ENCODE data around the gene CCDC88C. TPM values are rescaled to one million over a fixed set of nuclear protein-coding genes. Genes with fewer than 3 reads are reported as not detected.
"Not testable (repeated sequence)": the region's sequence is repeated elsewhere in the genome, so short reads cannot be mapped to it uniquely, and the experiment has no call there.

CCDC88C gene
- total RNA-seq, 1 experiment from 2014 or later = 14.7 TPM

- DNase-seq (ENCODE audit: extremely low read depth, low read depth) = no peak
Observed at GRCh38 chr14:91234791-91235114, 182.9 kb downstream of the CCDC88C start.

- DNase-seq (ENCODE audit: extremely low read depth, low read depth) = no peak
Observed at GRCh38 chr14:91233936-91234790, 183.5 kb downstream of the CCDC88C start.

GRCh38 chr14:91232603-91233002 is 185.0 kb downstream of the CCDC88C start:
- DNase-seq (ENCODE audit: extremely low read depth, low read depth) = no peak

- DNase-seq (ENCODE audit: extremely low read depth, low read depth) = no peak
Observed at GRCh38 chr14:91232052-91232451, 185.6 kb downstream of the CCDC88C start.

- DNase-seq (ENCODE audit: extremely low read depth, low read depth) = no peak
Observed at GRCh38 chr14:91231446-91231845, 186.2 kb downstream of the CCDC88C start.

GRCh38 chr14:91230397-91231035 is 187.1 kb downstream of the CCDC88C start:
- DNase-seq (ENCODE audit: extremely low read depth, low read depth) = peak; percentile 16

- no peak for DNase-seq (ENCODE audit: extremely low read depth, low read depth)
Observed at GRCh38 chr14:91229743-91230200, 187.8 kb downstream of the CCDC88C start.

GRCh38 chr14:91229005-91229382 is 188.6 kb downstream of the CCDC88C start:
- DNase-seq (ENCODE audit: extremely low read depth, low read depth) = no peak

- DNase-seq (ENCODE audit: extremely low read depth, low read depth) = no peak
Observed at GRCh38 chr14:91228112-91229004, 189.3 kb downstream of the CCDC88C start.

- no peak for DNase-seq (ENCODE audit: extremely low read depth, low read depth)
Observed at GRCh38 chr14:91227183-91227628, 190.4 kb downstream of the CCDC88C start.

GRCh38 chr14:91226360-91226759 is 191.3 kb downstream of the CCDC88C start:
- not testable (repeated sequence) for DNase-seq (ENCODE audit: extremely low read depth, low read depth)

GRCh38 chr14:91225025-91225424 is 192.6 kb downstream of the CCDC88C start:
- DNase-seq (ENCODE audit: extremely low read depth, low read depth) = no peak

GRCh38 chr14:91223028-91223783 is 194.4 kb downstream of the CCDC88C start:
- no peak for DNase-seq (ENCODE audit: extremely low read depth, low read depth)

Other genes starting within 250 kb of the CCDC88C start
- not detected in 2 replicates for gene GPR68, start 173.1 kb downstream of the CCDC88C start, total RNA-seq (2014; rRNA removed; shearing (Covaris generic))
- gene PPP4R3A, start 92.5 kb upstream of the CCDC88C start, total RNA-seq (2014; rRNA removed; shearing (Covaris generic)) = 88.6 and 101 TPM in 2 replicates

All from NCI-H460 (cell line).